HG02798 (cell line): ENCODE results near the gene MEF2A.
A peak's percentile ranks its signal among the peaks of the same experiment; 100 is the strongest.
"Not testable (repeated sequence)": the region's sequence is repeated elsewhere in the genome, so short reads cannot be mapped to it uniquely, and the experiment has no call there.

Source experiments
- ATAC-seq: cut with Tn5 transposase; IDR thresholded peaks from one replicate; pipeline ENCODE4 v1.9.1; 2021; ENCODE audit warnings: mild to moderate bottlenecking; ENCODE audit not compliant: unreplicated experiment, poor library complexity

MEF2A gene

GRCh38 chr15:99721104-99721778 lies 155.5 kb downstream of the MEF2A start:
- no peak for ATAC-seq

- ATAC-seq = no peak
Observed at GRCh38 chr15:99721896-99722295, 156.1 kb downstream of the MEF2A start.

DNA sequence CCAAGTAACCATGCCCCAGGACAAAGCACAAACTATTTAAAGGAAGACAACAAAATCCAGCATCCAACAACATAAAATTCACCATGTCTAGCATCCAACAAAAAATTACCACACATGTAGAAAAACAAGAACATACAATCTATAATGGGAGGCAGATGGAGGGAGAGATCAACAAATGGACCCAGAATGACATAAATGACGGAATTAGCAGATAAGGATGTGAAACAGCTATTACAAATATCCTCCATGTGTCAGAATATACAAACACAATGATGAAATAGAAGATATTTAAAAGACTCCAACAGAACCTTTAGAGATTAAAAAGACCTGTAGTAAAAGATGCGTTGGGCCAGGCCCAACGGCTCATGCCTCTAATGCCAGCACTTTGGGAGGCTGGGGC lies 156.6 kb downstream of the MEF2A start:
- no peak for ATAC-seq

GRCh38 chr15:99726333-99726732 lies 160.5 kb downstream of the MEF2A start:
- ATAC-seq = no peak

DNA sequence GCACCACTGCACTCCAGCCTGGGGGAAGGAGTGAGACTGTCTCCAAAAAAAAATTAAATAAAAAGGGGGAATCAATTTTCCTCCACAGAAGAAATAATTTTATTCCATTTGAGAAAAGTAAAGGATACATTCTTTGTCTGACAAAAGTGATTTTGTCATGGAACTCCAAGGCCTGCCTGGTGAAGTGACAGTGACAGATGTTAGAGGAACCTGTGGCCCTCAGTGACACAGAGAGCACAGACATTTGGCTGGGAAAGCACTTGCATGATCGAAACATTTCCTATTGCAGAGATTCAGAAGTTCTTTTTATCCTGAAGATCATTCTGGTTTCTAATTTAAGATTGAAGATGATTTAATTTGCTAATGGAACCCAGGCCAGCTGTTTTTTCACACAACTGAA lies 161.5 kb downstream of the MEF2A start:
- ATAC-seq = no peak

DNA sequence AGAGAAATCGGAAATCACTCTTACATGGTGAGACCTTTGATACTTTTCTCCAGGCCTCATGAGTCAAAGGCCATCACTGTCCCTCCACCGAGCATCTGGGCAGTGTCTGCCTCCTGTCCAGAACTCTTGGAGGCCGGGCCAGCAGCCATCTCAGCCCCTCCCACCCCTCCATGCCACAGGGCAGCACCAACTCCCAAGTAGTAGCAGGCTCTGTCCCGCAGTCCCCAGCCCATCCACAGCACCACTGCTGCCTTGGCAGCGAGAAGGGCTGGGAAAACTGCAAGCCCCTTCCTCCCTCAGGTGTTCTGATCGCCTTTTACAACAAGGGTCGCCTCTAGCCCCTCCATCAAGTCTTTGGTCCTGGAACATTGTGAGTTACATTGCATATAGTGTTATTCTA lies 161.9 kb downstream of the MEF2A start:
- no peak for ATAC-seq

- no peak for ATAC-seq
Observed at GRCh38 chr15:99728916-99729315, 163.1 kb downstream of the MEF2A start.

GRCh38 chr15:99729327-99729726 lies 163.5 kb downstream of the MEF2A start:
- no peak for ATAC-seq

- ATAC-seq = no peak
Observed at GRCh38 chr15:99729920-99730319, 164.1 kb downstream of the MEF2A start.

GRCh38 chr15:99731336-99732123 lies 165.7 kb downstream of the MEF2A start:
- ATAC-seq = no peak

DNA sequence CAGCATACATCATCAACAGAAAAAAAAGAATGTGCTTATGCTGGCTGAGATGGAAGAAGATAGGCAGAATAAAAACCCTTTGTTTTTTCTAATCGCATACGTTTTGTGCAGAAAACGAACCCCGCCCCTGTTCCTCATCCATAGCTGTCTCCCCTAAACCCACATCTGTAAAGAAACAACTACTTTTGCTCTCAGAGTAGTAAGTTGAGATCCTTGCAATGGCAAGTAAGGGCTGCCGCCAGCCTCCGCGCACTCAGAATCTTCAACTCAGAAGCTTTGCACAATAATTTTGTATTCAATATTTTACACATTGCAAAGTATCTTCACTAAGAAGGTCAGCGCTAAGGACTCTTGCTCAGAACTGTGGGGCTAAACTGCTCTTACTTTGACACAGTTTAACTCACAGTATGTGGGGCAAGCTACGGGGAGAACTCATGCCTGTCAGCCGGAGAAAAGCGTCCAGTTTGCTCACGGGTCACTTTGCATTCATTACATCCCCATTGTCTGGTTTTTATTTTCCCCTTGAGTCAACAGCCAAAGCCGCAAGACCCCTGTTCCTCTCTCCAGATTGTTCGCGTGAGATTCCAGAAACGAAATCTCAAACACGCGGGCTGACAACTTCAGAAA lies 166.5 kb downstream of the MEF2A start:
- no peak for ATAC-seq

- peak; percentile 34 for ATAC-seq
Observed at GRCh38 chr15:99732751-99733267, 167.0 kb downstream of the MEF2A start.

DNA sequence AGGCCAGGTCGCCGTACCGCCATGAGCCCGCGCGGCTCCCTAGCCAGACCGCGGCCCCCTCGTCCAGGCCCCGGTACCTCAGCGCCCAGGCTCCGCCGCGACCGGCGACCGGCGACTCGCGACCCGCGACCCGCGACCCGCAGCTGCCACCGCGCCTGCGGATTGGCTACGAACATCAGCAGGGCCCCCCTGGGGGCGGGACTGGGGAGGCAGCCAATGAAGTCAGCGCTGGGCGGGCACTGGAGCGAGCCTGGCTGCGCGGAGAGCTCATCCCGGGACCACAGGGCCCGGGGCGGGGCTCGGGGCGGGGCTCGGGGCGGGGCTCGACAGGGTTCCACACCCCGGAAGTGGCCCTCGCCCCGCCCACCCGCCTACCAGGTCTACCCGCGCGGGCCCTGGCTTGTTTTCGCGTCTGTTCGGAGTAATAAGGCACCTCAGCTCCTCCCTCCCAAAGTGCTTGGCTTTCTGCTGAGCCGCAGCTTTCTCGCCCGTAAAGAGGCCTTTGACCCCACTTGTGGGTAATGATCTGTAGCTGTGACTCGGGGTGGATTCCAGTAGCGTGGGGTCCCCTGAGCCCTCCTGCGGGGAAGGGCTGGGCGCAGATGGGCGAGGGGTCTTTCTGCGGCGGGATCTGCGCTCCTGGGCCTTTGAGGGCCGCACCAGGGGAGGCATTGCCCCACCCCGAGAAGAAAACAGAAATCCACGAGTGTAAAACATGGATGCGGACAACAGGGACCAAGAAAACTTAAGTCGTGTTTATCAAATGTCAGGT lies 167.7 kb downstream of the MEF2A start, which contains the start of gene LYSMD4:
Gene LYSMD4 (minus strand): TSS at position 170 of the 772 bp plus-strand sequence. CDS start 1,438 bp downstream, outside the sequence.
- ATAC-seq = peak; percentile 99

- not testable (repeated sequence) for ATAC-seq
Observed at GRCh38 chr15:99734040-99734291, 168.2 kb downstream of the MEF2A start.

- no peak for ATAC-seq
Observed at GRCh38 chr15:99734575-99734974, 168.8 kb downstream of the MEF2A start.

DNA sequence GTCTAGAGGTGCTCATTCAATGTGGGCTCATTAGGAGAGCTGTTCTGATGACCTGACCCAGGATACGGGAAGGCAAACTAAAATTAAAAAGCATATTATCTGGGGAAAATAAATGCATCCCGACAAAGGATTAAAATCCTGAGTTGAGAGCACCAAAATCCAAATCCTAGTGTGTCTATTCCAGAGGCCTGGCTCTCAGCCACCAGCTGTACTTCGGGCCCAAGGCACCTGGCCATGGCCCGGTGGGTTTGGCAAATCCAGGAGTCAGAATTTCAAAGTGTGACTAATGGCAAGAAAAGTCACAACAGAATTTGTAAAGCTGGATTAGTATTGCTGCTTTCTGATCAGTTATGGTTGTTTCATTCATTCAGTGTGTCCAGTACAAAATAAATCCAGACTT lies 170.1 kb downstream of the MEF2A start:
- ATAC-seq = no peak

DNA sequence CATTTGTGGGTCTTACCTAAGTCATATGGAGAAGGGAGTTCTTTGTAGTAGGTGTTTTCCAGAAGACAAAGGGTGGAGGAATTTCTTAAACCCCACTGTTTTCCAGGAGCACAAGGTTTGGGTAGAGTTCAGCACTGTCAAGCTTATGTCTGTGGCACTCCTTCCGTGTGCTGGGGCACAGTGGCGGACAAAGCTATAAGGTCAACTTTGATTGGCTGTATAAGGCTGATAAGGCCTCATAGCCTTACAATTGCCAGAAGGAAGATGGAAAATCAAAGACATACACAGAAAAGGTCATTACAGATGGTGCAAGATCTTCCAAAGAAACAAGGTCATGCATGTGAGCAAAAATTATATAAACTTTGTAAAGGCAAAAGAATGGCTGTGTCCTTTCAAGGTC lies 170.9 kb downstream of the MEF2A start:
- no peak for ATAC-seq

DNA sequence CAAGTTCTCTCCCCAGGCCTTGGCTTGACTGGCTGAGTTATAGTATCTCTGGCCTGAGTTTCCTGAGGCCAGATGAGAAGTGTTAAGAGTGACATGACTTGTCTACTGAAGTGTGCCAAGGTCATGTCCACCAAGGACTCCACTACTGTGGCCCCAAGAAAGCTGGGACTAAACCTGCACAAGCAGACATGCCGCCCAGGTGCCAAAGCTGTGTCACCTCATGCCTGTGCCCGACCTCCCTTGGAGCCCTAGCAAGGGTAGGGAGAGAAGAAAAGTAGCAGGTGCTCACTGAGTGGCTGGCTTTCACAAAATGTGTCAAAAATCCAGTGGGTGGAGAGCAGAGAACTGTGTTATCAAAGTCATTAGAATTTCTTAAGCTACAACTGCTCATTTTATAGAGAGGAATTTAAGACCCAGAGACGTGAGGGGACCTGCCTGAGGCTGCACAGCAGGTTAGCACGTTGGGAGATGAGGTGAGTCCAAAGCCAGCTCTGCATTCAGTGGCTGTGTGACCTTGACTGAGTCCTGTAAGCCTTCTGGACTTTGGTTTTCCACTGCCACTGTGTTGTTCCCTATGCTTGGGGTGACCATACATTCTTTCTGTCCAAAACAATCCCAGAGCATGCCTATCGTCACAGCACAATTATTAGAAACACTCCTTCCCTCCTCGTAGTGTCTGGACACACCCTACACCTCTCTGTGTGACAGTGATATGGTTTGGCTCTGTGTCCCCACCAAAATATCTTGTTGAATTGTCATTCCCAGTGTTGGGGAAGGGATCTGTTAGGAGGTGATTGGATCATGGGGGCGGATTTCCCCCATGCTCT lies 172.4 kb downstream of the MEF2A start:
- ATAC-seq = no peak

DNA sequence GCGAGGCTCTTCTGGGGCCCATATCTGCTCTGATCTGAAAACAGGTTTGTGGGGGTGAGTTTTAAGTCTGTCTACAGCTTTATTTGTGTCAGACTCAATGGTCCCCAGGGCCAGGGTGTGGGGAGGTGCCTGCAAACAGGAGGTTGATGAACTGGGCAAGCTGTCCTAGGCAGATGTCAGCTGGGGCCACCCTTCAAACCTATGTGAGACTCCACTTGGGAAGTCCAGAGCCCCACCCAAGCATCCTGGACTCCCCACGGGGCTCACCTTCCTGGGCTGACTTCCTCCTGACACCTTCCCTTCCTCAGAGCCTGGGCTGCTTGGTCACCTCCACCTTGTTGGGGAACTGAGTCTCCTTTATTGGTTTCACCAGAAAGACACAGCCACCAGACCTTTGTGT lies 176.1 kb downstream of the MEF2A start:
- no peak for ATAC-seq

- no peak for ATAC-seq
Observed at GRCh38 chr15:99744142-99744541, 178.4 kb downstream of the MEF2A start.
